GM18505 (cell line): ENCODE data around the gene ABO.
"Not testable (repeated sequence)": the region's sequence is repeated elsewhere in the genome, so short reads cannot be mapped to it uniquely, and the experiment has no call there.

Source experiments
- ATAC-seq: cut with Tn5 transposase; IDR thresholded peaks from one replicate; pipeline ENCODE4 v1.9.1; 2021; ENCODE audit not compliant: unreplicated experiment
- POLR2A ChIP-seq: IDR thresholded peaks from 4 replicates; pipeline ENCODE4 v1.6.1; 2011; ENCODE audit warnings: borderline replicate concordance; ENCODE audit not compliant: insufficient read depth, insufficient read length; ENCODE audit errors: extremely low read depth

ABO gene

GRCh38 chr9:133207540-133208170 lies 67.3 kb downstream of the ABO start:
- no peak for ATAC-seq
- TF ChIP-seq POLR2A, result no peak

DNA sequence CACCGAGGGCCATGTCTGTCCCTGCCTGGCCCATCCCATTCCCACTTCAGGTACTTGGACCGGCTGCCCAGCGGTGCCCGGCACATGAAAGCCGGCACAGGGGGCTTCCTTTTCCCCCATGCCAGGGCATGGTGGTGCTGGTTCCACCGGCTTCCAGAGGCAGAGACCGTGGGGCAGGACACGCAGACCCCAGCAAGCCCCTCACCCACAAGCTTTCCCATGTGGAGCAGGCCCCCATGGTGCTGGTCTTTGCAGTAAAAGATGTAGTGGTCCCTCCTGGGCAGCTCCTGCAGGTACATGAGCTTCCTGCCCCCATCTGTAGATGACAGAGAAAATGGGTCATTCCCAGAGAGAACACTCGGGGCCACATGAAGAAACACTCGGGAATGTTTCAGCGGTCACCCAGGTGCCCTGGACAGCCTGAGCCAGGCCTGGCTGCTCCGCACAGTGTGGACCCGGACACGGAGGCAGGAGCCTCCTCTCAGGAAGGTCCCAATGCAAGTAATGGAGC lies 67.9 kb downstream of the ABO start:
- TF ChIP-seq POLR2A, result no peak
- ATAC-seq, result no peak

- TF ChIP-seq POLR2A, result no peak
- no peak for ATAC-seq
Observed at GRCh38 chr9:133205996-133206931, 68.7 kb downstream of the ABO start.

DNA sequence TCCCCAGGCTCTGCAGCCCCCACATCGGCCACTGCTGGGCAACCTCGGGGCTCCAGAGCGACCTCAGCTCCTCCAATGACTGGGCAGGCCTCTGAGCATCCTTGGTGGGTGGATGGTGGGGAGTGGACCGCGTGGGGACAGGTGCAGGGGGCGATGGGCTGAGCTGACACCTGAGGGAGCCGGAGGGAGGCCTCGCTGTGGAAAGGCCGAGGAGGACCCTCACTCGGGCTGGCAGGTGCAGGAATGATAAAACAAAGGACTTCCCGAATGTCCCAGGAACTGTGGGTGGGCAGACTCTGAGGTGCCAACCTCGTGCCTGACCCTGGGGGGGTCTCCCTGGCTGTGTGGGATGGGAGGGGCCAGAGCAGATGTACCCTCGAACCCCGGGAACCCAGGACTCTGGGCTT lies 69.5 kb downstream of the ABO start:
- not testable (repeated sequence) for ATAC-seq
